DMS114 treated with DMSO at 0.1 percent for 48 hours (cell line): ENCODE measurements around the gene CCDC33.

ENCODE experiments used
- DNase-seq: peaks from one replicate; lab custom pipeline; 2025; ENCODE audit not compliant: unreplicated experiment; lab: John Stamatoyannopoulos, UW

The CCDC33 gene

DNA sequence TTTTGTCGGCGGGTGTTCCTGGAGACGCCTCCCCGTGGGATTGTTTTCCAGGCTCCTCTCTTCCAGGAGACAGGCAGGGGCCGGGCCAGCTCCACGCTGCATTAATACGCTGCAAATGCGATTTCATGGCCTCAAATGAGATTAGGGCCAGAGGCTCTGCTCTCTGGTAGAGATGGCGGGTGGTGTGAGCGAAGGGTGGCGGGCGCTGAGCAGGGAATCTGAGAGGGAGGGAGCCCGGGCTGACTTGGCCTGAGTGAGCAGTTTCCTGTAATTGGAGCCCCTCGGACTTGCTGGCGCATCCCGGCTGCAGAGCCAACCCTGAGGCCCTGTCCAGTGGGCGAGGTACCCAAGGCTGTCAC is 7.4 kb upstream of the CCDC33 start:
- DNase-seq: no peak

- DNase-seq: no peak
Measured at GRCh38 chr15:74229686-74230085, 6.4 kb upstream of the CCDC33 start.

GRCh38 chr15:74231475-74231874 is 4.7 kb upstream of the CCDC33 start:
- DNase-seq: no peak

GRCh38 chr15:74233373-74233772 is 2.8 kb upstream of the CCDC33 start:
- no peak for DNase-seq

DNA sequence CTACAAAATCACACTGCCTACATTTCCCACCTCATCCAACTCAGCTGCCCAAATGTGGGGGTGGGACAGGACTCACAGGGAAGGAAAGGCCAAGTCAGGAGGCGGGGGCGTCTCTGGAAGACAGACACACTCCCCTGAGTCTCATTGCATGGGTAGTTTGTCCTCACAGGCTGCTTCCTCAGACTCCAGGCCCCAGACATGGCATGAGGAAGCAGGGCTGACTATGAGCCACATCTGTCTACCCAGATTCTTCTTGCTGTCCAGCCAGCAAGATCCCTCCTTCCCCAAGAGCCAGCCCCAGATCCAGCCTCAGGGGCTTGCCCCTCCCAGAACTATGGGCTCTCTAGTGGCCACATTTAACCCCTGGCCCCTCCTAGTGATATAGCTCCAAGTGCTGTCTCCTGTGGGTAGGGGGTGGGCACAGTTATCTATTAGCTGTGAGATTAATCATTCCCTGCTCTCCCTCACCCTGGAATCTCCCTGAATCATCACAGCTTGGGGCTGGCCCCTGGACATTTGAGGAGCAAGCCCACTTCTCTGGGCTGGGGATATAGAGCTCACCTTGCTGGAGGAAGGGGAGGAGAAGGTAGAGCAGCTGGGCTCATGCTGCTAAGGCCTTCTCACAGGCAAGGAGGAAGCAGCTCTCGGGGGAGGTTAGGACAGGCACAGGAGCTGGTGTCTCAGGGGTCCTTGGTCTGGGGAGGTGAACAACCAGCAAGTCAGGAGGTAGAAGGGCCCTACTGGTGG is 2.1 kb upstream of the CCDC33 start:
- no peak for DNase-seq

DNA sequence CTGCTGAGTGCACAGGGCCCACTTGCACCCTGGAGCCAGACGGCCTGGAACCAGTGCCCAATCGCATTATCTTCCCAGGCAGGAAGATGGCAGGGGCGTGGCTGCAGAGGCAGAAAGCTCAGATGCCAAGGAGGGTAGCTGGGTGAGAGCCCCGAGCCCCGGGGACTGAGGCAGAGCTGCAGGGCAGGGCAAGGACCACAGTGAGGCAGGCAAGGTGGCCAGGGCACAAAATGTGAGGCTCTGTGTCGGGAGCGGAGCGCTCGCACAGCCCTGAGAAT is 1.6 kb upstream of the CCDC33 start:
- DNase-seq: no peak

DNA sequence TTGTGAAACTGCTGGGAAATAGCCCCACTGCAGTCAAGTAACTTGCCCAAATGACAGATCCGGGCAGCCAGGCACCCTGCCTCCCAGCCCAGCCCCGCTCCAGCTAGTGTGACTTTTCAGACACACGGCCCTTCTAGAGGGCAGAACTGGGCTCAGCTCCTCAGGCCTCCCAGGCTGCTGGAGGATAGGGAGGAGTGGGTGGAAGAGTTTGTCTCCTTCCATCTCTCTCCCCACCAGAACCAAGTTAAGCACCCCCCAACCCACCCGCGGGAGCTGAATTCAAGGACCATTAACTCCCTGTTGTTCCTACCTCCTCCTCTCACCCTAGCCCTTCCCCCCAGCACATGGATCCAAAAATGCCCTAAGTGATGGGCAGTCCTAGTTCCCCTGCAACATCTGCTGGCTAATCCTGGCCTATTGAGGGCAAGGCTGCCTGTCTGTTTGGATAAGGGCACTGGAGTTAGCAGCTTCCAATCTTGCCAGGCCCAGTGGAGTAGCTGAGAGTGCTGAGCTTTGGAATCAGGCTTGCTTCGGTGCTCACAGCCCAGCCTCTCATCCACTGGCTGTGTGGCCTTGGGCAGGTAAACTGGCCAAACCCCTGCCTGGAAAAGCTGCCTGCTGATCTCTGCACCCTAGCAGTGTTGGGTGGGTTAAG is 3.1 kb downstream of the CCDC33 start:
- DNase-seq: no peak

- no peak for DNase-seq
Measured at GRCh38 chr15:74240002-74240568, 4.0 kb downstream of the CCDC33 start.

- no peak for DNase-seq
Measured at GRCh38 chr15:74240897-74241614, 4.9 kb downstream of the CCDC33 start.

DNA sequence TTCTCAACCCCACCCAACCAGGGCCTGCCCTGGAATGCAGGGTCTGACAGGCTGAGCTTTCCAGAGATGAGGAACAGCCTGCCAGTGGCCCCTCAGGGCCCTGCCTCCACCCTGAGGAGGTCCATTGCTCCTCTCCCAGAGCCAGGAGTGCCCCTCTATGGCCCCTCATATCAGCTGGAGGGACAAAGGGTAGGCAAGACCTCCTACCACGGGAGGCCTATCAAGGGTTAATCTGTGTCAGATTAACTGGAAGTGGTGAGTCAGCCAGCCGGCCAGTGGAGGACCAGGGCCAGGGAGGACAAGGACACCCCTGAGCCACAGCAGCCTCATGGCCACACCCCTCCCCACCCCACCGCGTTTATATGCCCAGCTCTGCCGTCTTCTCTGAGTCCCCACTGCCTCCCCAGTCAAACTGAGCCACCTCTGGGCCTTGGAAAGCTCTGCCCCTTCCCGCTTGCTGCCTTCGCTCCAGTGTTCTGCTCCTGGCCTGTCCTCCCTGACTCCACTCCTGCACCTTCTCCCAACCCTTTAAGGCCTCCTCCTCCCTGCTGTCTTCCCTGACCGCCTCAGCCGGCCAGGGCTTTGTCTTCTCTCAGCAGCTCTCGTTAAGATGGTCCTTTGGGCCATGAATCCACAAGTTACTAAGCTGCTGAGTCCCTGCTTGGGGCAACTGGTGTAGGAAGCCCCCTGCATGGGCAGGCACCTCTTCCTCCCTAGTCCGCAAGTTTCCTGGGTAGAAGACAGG is 6.5 kb downstream of the CCDC33 start:
- DNase-seq: no peak

- no peak for DNase-seq
Measured at GRCh38 chr15:74243431-74243830, 7.3 kb downstream of the CCDC33 start.

DNA sequence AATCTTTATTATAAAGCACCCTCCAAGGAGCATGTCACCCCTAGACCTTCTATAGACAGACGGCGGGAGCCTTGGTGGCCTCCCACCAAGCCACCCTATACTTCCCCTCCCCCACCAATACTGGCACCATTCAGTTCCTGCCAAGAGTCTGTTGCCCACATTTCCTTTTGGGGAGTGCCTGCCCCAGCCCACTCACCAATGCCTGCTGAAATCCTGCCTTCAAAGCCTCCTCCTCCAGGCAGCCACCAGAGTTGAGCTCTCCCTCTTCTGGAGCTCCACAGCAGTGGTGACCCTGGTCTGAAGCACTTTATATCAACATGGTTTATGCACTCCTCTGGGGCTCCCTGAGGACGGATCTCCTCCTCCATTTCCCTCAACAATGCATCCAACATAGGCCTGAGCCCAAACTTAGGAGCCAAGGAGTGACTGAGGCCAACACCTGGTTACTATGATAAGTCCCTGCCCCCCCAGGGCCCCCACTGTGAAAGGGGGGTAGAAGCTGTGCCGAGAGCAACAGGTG is 8.8 kb downstream of the CCDC33 start:
- no peak for DNase-seq

DNA sequence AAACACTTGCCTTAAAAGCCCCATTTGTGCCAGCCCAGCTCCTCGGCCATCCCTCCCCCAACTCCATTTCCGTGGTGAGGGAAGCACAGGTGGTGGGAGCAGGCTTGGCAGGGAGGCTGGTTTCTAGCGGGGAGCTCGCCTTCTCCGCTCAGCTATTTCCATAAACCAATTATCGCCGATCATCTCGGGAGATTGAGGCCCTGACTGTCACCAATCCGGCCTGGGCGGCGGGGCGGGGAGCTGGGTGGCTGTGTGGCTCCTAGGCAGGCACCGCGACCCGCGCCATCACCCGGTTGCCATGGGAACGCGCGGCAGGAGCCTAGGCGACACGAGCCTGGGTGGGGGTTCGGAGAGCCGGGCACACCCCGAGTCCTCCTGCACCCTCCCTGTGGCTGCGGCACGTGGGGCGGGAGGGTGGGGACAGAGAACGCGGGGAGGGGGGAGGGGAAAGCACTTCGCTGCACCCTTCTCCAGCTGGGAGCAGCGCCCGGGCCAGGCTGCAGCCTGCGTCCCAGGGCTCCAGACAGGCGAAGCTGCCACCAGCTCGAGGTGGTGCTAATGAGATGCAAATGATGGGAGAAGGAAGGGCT is 9.3 kb downstream of the CCDC33 start:
- no peak for DNase-seq

GRCh38 chr15:74250266-74250665 is 14.1 kb downstream of the CCDC33 start:
- no peak for DNase-seq

- DNase-seq: no peak
Measured at GRCh38 chr15:74251131-74251811, 15.1 kb downstream of the CCDC33 start.

- no peak for DNase-seq
Measured at GRCh38 chr15:74252291-74252690, 16.2 kb downstream of the CCDC33 start.

DNA sequence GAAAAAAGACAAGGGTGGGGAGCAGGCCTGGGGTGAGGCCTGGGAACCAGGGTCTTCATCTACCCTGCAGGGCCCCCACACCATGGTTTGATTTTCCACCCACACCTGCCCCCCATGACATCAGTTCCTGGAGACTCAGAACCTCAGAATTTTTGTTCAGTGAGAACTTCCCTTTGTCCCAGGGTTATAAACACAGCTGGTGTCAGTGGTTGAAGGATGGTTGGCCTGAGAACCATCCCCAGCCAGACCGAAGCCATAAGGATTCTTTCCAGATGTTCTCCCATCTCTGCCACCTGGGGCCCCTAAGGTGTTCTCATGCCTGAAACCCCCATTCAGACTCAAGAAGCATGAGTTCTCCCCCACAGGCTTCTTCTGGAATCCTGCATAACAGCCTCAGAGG is 16.6 kb downstream of the CCDC33 start:
- DNase-seq: no peak

DNA sequence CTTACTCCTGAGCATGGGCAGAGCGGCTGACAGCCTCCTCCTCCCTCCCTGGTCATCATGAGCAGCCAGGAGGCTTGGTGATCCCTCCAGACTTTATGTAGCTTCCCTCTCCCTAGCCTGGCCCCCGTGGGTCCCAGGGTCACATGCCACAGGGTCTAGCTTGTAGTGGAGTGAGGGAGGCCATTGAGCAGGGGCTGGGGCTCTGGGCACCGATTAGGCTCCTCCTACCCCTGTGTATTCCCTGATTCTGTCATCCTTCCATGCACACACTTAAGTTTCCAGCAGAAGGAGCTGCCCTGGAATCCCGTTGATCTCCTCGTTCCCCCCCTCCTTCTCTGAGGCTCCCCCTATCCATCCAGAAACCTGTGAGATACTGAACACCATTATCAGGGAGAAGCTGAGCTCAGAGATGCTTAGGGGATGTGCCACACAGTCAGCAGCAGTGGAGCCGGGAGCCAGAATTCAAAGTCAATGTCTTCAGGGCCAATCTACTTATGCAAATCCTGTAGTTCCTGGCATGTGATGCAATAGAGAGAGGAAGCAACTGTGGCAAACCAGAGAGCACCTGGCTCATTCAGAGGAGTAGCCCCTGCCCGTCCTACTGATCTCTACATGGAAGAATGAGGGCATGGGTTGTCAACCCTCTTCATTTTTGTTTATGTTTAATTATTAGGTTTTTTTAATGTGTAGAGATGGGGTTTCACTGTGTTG is 17.2 kb downstream of the CCDC33 start:
- DNase-seq: no peak

DNA sequence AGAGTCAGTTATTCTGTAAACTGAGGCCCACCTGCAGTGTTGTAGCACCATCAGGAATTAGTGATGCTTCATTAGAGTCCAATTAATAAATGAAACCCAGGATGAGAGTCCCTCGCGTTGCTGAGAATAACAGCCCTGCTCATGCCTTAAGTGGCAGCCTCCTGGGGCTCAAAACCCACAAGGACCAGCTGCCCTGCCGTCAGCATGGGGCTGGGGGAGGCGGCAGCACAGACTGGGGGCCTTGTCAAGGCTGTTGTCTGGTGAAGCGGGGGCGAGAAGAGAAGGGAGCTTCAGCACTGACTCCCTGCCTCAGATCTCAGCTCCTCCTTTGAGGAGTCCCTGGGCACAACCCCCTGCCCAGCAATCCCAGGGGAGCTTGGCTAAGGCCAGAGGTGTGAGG is 21.0 kb downstream of the CCDC33 start:
- no peak for DNase-seq

DNA sequence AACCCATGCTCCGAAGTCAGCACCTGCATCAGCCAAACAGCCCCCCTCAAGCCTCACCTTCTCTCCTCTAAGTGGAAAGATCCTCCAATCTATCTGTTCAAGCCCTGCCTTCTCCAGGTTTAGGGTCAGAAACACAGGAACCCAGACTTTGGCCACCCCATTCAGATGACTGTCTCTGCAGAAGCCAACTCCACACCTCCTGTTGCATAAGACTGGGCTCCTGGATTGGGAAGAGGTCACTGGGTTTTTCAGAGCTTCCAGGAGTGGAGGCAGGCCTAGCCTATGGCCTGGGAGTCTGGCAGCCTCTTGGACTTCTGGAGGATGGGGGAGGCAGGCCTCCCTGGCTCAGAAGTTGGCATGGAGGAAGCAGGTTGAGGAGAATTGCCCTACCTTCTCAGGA is 21.5 kb downstream of the CCDC33 start:
- DNase-seq: no peak
